SK-N-SH (cell line): ENCODE results near the gene MTERF4. TPM values are rescaled to one million over a fixed set of nuclear protein-coding genes. Genes with fewer than 3 reads are reported as not detected.

ENCODE experiments used
- CTCF ChIA-PET: fragments of 300-600, 350-600 bp; formaldehyde crosslinking; extraction: SDS; loops from one replicate; lab custom pipeline; 2021; lab: Yijun Ruan, JAX
- POLR2A ChIA-PET: fragments of 350-600 bp; sonication (Branson Sonifier 250); formaldehyde crosslinking; extraction: SDS; loops from one replicate; lab custom pipeline; 2020; ENCODE audit warnings: antibody characterized with exemption, inconsistent platforms; lab: Yijun Ruan, JAX
- DNase-seq: peaks from one replicate; pipeline ENCODE4 v3.0.0; 2012
- H2AFZ ChIP-seq: fragments of 200-600 bp; sonication (generic); 2 replicates; pipeline ENCODE4 v1.8.1; 2016; ENCODE audit warnings: antibody characterized with exemption, mild to moderate bottlenecking, low read depth
- H3F3A ChIP-seq: fragments of 200-600 bp; sonication (generic); replicated peaks from 2 replicates; pipeline ENCODE3; 2016; ENCODE audit warnings: antibody characterized with exemption, mild to moderate bottlenecking; ENCODE audit not compliant: insufficient read depth
- H3K27ac ChIP-seq, 2 experiments: fragments of 200-500 bp in 1 of 2; fragments of 200-600 bp in 1 of 2; sonication (Bioruptor generic) in 1 of 2; sonication (generic), shearing (Covaris generic) in 1 of 2; 2 replicates each; pipeline versions ENCODE4 v1.5.1 to v1.6.1; 2014 to 2016; ENCODE audit warnings: low read depth in 2 of 2, inconsistent platforms in 1 of 2, low read length in 1 of 2, mild to moderate bottlenecking in 1 of 2, mixed read lengths in 1 of 2
- H3K27me3 ChIP-seq: fragments of 200-600 bp; sonication (generic), shearing (Covaris generic); 2 replicates; pipeline ENCODE4 v1.6.1; 2016; ENCODE audit warnings: mixed run types; ENCODE audit not compliant: insufficient read depth
- H3K36me3 ChIP-seq, 2 experiments: fragments of 200-500 bp in 1 of 2; fragments of 200-600 bp in 1 of 2; sonication (Bioruptor generic) in 1 of 2; sonication (generic) in 1 of 2; replicated peaks in 1 of 2; 2 replicates each; pipeline versions ENCODE3 to v1.5.1; 2014 to 2016; ENCODE audit warnings: low read length in 1 of 2, mild to moderate bottlenecking in 1 of 2; ENCODE audit not compliant: insufficient read depth in 2 of 2, control insufficient read depth in 1 of 2
- H3K4me1 ChIP-seq, 2 experiments: fragments of 200-500 bp in 1 of 2; fragments of 200-600 bp in 1 of 2; sonication (Bioruptor generic) in 1 of 2; sonication (generic), shearing (Covaris generic) in 1 of 2; 2 replicates each; pipeline versions ENCODE4 v1.5.1 to v1.6.1; 2014 to 2016; ENCODE audit warnings: low read depth in 1 of 2, low read length in 1 of 2, mixed run types in 1 of 2; ENCODE audit not compliant: insufficient read depth in 2 of 2, control insufficient read depth in 1 of 2
- H3K4me2 ChIP-seq: fragments of 200-600 bp; sonication (generic), shearing (Covaris generic); 2 replicates; pipeline ENCODE4 v1.6.1; 2017; ENCODE audit warnings: mixed run types
- H3K4me3 ChIP-seq, 2 experiments: fragments of 200-500 bp in 1 of 2; fragments of 200-600 bp in 1 of 2; sonication (Bioruptor generic) in 1 of 2; sonication (generic), shearing (Covaris generic) in 1 of 2; 2 replicates each; pipeline versions ENCODE4 v1.5.1 to v1.8.1; 2014 to 2016; ENCODE audit warnings: low read depth in 2 of 2, inconsistent platforms in 1 of 2, low read length in 1 of 2, mild to moderate bottlenecking in 1 of 2, mixed read lengths in 1 of 2, moderate library complexity in 1 of 2
- H3K79me2 ChIP-seq: fragments of 200-600 bp; sonication (generic); 2 replicates; pipeline ENCODE4 v1.8.1; 2017; ENCODE audit warnings: mild to moderate bottlenecking; ENCODE audit not compliant: insufficient read depth
- H3K9ac ChIP-seq: fragments of 200-600 bp; sonication (generic); 2 replicates; pipeline ENCODE4 v1.6.1; 2017; ENCODE audit warnings: mixed run types
- H3K9me2 ChIP-seq: fragments of 200-600 bp; sonication (generic); 2 replicates; pipeline ENCODE4 v1.6.1; 2017; ENCODE audit warnings: mixed run types
- H3K9me3 ChIP-seq: fragments of 200-600 bp; sonication (generic); 2 replicates; pipeline ENCODE4 v1.6.1; 2017; ENCODE audit warnings: mixed run types, mild to moderate bottlenecking, moderate library complexity
- H4K20me1 ChIP-seq: fragments of 200-600 bp; sonication (generic); 2 replicates; pipeline ENCODE4 v1.6.1; 2017; ENCODE audit warnings: mild to moderate bottlenecking, mixed run types; ENCODE audit not compliant: insufficient read depth
- EP300 ChIP-seq, 2 experiments: IDR thresholded peaks; 2 replicates each; pipeline versions ENCODE4 v1.4.0 to v1.6.1; 2012; ENCODE audit warnings: borderline replicate concordance in 1 of 2, low read depth in 1 of 2, low read length in 1 of 2
- EZH2phosphoT487 ChIP-seq: fragments of 200-600 bp; sonication (generic); IDR thresholded peaks from 2 replicates; pipeline ENCODE4 v1.6.1; 2017; ENCODE audit warnings: low read depth, mixed run types, mild to moderate bottlenecking, antibody characterized with exemption, moderate library complexity, borderline replicate concordance
- FOSL2 ChIP-seq: IDR thresholded peaks from 2 replicates; pipeline ENCODE4 v1.4.0; 2012; ENCODE audit warnings: low read depth, mild to moderate bottlenecking, moderate library complexity, borderline replicate concordance
- FOXJ3 ChIP-seq: sonication (generic); formaldehyde crosslinking; IDR thresholded peaks from 2 replicates; pipeline ENCODE4 v1.5.1; 2020; ENCODE audit warnings: mild to moderate bottlenecking, missing genetic modification reagents
- FOXM1 ChIP-seq: IDR thresholded peaks from 2 replicates; pipeline ENCODE4 v1.4.0; 2012; ENCODE audit warnings: low read depth, mild to moderate bottlenecking
- GABPA ChIP-seq: IDR thresholded peaks from 2 replicates; pipeline ENCODE4 v1.4.0; 2012; ENCODE audit warnings: low read depth, mild to moderate bottlenecking
- GATA2 ChIP-seq: sonication (generic); formaldehyde crosslinking; IDR thresholded peaks from 2 replicates; pipeline ENCODE4 v1.5.0; 2020; ENCODE audit warnings: mild to moderate bottlenecking, missing genetic modification reagents
- MEF2A ChIP-seq: IDR thresholded peaks from 2 replicates; pipeline ENCODE4 v1.4.0; 2012; ENCODE audit warnings: low read depth, borderline replicate concordance
- NRF1 ChIP-seq: IDR thresholded peaks from 2 replicates; pipeline ENCODE4 v1.6.1; 2012; ENCODE audit warnings: low read depth, mild to moderate bottlenecking, low read length
- PBX3 ChIP-seq: IDR thresholded peaks from 2 replicates; pipeline ENCODE4; 2012
- POLR2AphosphoS5 ChIP-seq: IDR thresholded peaks from 2 replicates; pipeline ENCODE4 v1.6.1; 2012; ENCODE audit warnings: low read depth, low read length
- RAD21 ChIP-seq: IDR thresholded peaks from 2 replicates; pipeline ENCODE4 v1.6.1; 2012; ENCODE audit warnings: mild to moderate bottlenecking, low read length
- TAF1 ChIP-seq: IDR thresholded peaks from 2 replicates; pipeline ENCODE4 v1.6.1; 2012; ENCODE audit warnings: low read depth, mild to moderate bottlenecking, low read length, moderate library complexity, borderline replicate concordance
- USF1 ChIP-seq: IDR thresholded peaks from 2 replicates; pipeline ENCODE4 v1.4.0; 2012; ENCODE audit warnings: low read depth, borderline replicate concordance
- YY1 ChIP-seq: IDR thresholded peaks from 2 replicates; pipeline ENCODE4 v1.4.0; 2012; ENCODE audit warnings: low read depth, mild to moderate bottlenecking
- ZBTB33 ChIP-seq: IDR thresholded peaks from 2 replicates; pipeline ENCODE4 v1.4.0; 2012; ENCODE audit warnings: low read depth, borderline replicate concordance
- WGBS: methylation state at CpG from one replicate; pipeline ENCODE4 v1.1.6; 2017; ENCODE audit warnings: low lambda C conversion rate; 5-methylcytosine and 5-hydroxymethylcytosine counted together
- polyA plus RNA-seq, 3 experiments: library from polyadenylated mRNA; depleted of rRNA; stranded (reverse); fragments of >200 nt; gene quantifications; 2 replicates each; pipeline ENCODE4 v1.2.3, GENCODE V29; 2012
- TF ChIP-seq, protein P1 (sequence below): IDR thresholded peaks from 2 replicates; pipeline ENCODE4 v1.4.0; 2012; ENCODE audit warnings: low read depth
- TF ChIP-seq, protein P2 (sequence below): fragments of 150-350 bp; IDR thresholded peaks from 2 replicates; pipeline ENCODE4 v1.6.1; 2016; ENCODE audit warnings: mild to moderate bottlenecking, low read depth, low read length
- TF ChIP-seq, protein P3 (sequence below): fragments of 150-350 bp; IDR thresholded peaks from 2 replicates; pipeline ENCODE4 v1.6.1; 2017; ENCODE audit warnings: antibody characterized with exemption, low read length, low read depth, borderline replicate concordance
- TF ChIP-seq, protein P4 (sequence below): IDR thresholded peaks from 2 replicates; pipeline ENCODE4 v1.6.1; 2012; ENCODE audit warnings: mild to moderate bottlenecking, low read depth, low read length, moderate library complexity

The MTERF4 gene, protein sequence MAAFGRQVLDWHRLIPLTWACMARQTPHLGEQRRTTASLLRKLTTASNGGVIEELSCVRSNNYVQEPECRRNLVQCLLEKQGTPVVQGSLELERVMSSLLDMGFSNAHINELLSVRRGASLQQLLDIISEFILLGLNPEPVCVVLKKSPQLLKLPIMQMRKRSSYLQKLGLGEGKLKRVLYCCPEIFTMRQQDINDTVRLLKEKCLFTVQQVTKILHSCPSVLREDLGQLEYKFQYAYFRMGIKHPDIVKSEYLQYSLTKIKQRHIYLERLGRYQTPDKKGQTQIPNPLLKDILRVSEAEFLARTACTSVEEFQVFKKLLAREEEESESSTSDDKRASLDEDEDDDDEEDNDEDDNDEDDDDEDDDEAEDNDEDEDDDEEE
- 31.0 and 43.3 TPM in 2 replicates for polyA plus RNA-seq (2012; rRNA removed)
- polyA plus RNA-seq (2012; cell fraction: cytosol; rRNA removed), result 26.0 and 28.3 TPM in 2 replicates
- 117 and 148 TPM in 2 replicates for polyA plus RNA-seq (2012; cell fraction: nucleus; rRNA removed)

- peak within 1 kb of the TSS; percentile 72 to 83 for H3K27ac ChIP-seq
- peak; percentile 97 for DNase-seq
- H3K9me3 ChIP-seq, result no peaks in the 10 kb centered on the region
- H3K4me2 ChIP-seq, result peak within 1 kb of the TSS; percentile 86
- peak within 1 kb of the TSS; percentile 100 for H2AFZ ChIP-seq
- H3K27me3 ChIP-seq, result no peaks in the 10 kb centered on the region
- peaks cover 61% of the 10 kb centered on the region for H3K79me2 ChIP-seq
- peak within 1 kb of the TSS; percentile 95 for H3K9ac ChIP-seq
- no peaks in the 10 kb centered on the region for H3F3A ChIP-seq
- H4K20me1 ChIP-seq, result no peaks in the 10 kb centered on the region
- under 1% methylated on average over 38 of the region's 56 CpGs for WGBS
- CTCF ChIA-PET, result interaction anchor here (0.6 to 2.1 kb wide), 5 partner anchors 10 to 578 kb away, joined by 3 to 8 read pairs (median 4); no protein-coding TSS in a partner anchor
- POLR2A ChIA-PET, result interaction anchor here (1.0 to 1.4 kb wide), 3 partner anchors 25 to 251 kb away, joined by 3 to 4 read pairs (median 3); partner anchors contain the start of gene HDLBP
- peak within 1 kb of the TSS; percentile 79 to 99 for H3K4me3 ChIP-seq
- H3K36me3 ChIP-seq, result peaks cover 6 to 23% of the 10 kb centered on the region in 2 experiments
- no peaks in the 10 kb centered on the region for H3K9me2 ChIP-seq
- peaks cover 0 to 13% of the 10 kb centered on the region in 2 experiments; a peak in 2 of 4 replicates for H3K4me1 ChIP-seq
- TF ChIP-seq EZH2phosphoT487 (no peak), FOSL2 (no peak; the same call in 1 of the 2 replicates), TAF1 (peak; percentile 95), ZBTB33 (no peak), NRF1 (no peak), GABPA (peak; percentile 100), MEF2A (no peak), PBX3 (peak; percentile 35; the same call in 1 of the 2 replicates), FOXJ3 (no peak), POLR2AphosphoS5 (peak; percentile 78), EP300 (IDR thresholded peaks at IDR 0.05; ENCODE audit: borderline replicate concordance in 1 of 2, low read depth in 1 of 2, low read length in 1 of 2) (no peak), YY1 (peak; percentile 92), RAD21 (no peak), USF1 (peak; percentile 64), GATA2 (CRISPR knock-in tag) (no peak), FOXM1 (no peak)
- TF ChIP-seq, protein P1, sequence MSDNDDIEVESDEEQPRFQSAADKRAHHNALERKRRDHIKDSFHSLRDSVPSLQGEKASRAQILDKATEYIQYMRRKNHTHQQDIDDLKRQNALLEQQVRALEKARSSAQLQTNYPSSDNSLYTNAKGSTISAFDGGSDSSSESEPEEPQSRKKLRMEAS, result peak; percentile 93
- TF ChIP-seq, protein P2, sequence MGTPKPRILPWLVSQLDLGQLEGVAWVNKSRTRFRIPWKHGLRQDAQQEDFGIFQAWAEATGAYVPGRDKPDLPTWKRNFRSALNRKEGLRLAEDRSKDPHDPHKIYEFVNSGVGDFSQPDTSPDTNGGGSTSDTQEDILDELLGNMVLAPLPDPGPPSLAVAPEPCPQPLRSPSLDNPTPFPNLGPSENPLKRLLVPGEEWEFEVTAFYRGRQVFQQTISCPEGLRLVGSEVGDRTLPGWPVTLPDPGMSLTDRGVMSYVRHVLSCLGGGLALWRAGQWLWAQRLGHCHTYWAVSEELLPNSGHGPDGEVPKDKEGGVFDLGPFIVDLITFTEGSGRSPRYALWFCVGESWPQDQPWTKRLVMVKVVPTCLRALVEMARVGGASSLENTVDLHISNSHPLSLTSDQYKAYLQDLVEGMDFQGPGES, result no peak
- TF ChIP-seq, protein P3, sequence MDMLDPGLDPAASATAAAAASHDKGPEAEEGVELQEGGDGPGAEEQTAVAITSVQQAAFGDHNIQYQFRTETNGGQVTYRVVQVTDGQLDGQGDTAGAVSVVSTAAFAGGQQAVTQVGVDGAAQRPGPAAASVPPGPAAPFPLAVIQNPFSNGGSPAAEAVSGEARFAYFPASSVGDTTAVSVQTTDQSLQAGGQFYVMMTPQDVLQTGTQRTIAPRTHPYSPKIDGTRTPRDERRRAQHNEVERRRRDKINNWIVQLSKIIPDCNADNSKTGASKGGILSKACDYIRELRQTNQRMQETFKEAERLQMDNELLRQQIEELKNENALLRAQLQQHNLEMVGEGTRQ, result no peak
- TF ChIP-seq, protein P4, sequence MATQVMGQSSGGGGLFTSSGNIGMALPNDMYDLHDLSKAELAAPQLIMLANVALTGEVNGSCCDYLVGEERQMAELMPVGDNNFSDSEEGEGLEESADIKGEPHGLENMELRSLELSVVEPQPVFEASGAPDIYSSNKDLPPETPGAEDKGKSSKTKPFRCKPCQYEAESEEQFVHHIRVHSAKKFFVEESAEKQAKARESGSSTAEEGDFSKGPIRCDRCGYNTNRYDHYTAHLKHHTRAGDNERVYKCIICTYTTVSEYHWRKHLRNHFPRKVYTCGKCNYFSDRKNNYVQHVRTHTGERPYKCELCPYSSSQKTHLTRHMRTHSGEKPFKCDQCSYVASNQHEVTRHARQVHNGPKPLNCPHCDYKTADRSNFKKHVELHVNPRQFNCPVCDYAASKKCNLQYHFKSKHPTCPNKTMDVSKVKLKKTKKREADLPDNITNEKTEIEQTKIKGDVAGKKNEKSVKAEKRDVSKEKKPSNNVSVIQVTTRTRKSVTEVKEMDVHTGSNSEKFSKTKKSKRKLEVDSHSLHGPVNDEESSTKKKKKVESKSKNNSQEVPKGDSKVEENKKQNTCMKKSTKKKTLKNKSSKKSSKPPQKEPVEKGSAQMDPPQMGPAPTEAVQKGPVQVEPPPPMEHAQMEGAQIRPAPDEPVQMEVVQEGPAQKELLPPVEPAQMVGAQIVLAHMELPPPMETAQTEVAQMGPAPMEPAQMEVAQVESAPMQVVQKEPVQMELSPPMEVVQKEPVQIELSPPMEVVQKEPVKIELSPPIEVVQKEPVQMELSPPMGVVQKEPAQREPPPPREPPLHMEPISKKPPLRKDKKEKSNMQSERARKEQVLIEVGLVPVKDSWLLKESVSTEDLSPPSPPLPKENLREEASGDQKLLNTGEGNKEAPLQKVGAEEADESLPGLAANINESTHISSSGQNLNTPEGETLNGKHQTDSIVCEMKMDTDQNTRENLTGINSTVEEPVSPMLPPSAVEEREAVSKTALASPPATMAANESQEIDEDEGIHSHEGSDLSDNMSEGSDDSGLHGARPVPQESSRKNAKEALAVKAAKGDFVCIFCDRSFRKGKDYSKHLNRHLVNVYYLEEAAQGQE, result peak; percentile 53; the same call in 1 of the 2 replicates
Observed at GRCh38 chr2:241102239-241102803, at the start of gene MTERF4. MTERF4 (minus strand) TSS chr2:241102287; CDS start chr2:241102273, 14 bp downstream.
